K562 (cell line): ENCODE data around the gene FRA10AC1. TPM values are rescaled to one million over a fixed set of nuclear protein-coding genes. Genes with fewer than 3 reads are reported as not detected.

Experiments
- ATAC-seq: fragments of 200-7000 bp; cut with Tn5 transposase; 3 replicates; pipeline ENCODE4 v1.9.1; 2020; ENCODE audit warnings: moderate library complexity
- BruUV-seq: library from RNA; stranded (reverse); fragments of 400-500 nt; replicated peaks from 2 replicates; lab custom pipeline; 2021; lab: Mats Ljungman, UMichigan
- CTCF ChIA-PET: fragments of 300-600 bp; formaldehyde crosslinking; extraction: SDS; loops from one replicate; lab custom pipeline; 2021; ENCODE audit warnings: low intra/inter-chr PET ratio; lab: Yijun Ruan, JAX
- POLR2A ChIA-PET: fragments of 300-600, 350-650 bp; sonication (Branson Sonifier 250); formaldehyde crosslinking; extraction: SDS; loops from one replicate; lab custom pipeline; 2021; ENCODE audit warnings: antibody characterized with exemption, inconsistent platforms; lab: Yijun Ruan, JAX
- DNase-seq, 4 experiments: peaks; one replicate each; pipeline versions ENCODE4 v3.0.0 to v3.0.0-alpha.2; 2011 to 2018; ENCODE audit warnings: low spot score in 3 of 4, mixed read lengths in 3 of 4; ENCODE audit errors: extremely low read depth in 1 of 4
- FAIRE-seq: peaks from 2 replicates; lab custom pipeline; 2011; peaks lifted over from hg19 to GRCh38; lab: Jason Lieb, UNC
- H2AFZ ChIP-seq: 2 replicates; pipeline ENCODE4 v1.6.0; 2011; ENCODE audit warnings: low read depth, low read length, control low read depth, inconsistent platforms
- H3K27ac ChIP-seq: fragments of 200-600 bp; 3 replicates; pipeline ENCODE4 v1.8.0; 2011; ENCODE audit warnings: low read depth, mild to moderate bottlenecking, control low read depth, inconsistent platforms, low read length, moderate library complexity, mixed read lengths; ENCODE audit errors: extremely low read depth
- H3K27me3 ChIP-seq, 2 experiments: fragments of 300-600 bp in 1 of 2; 2 replicates in 1 of 2; 3 replicates in 1 of 2; pipeline versions ENCODE4 v1.6.0 to v1.8.0; 2011; ENCODE audit warnings: inconsistent platforms in 2 of 2, low read length in 2 of 2, mild to moderate bottlenecking in 1 of 2, mixed read lengths in 1 of 2, moderate library complexity in 1 of 2; ENCODE audit not compliant: control insufficient read depth in 2 of 2, insufficient read depth in 2 of 2
- H3K36me3 ChIP-seq: fragments of 300-600 bp; 3 replicates; pipeline ENCODE4 v1.8.0; 2011; ENCODE audit warnings: mild to moderate bottlenecking, low read length, inconsistent platforms; ENCODE audit not compliant: control insufficient read depth, insufficient read depth
- H3K4me1 ChIP-seq, 2 experiments: fragments of 200-600 bp in 1 of 2; replicated peaks in 1 of 2; 2 replicates in 1 of 2; 3 replicates in 1 of 2; pipeline versions ENCODE4 v1.5.1 to v1.8.0; 2011; ENCODE audit warnings: inconsistent platforms in 2 of 2, low read length in 2 of 2, mild to moderate bottlenecking in 1 of 2, mixed read lengths in 1 of 2, moderate library complexity in 1 of 2; ENCODE audit not compliant: control insufficient read depth in 2 of 2, insufficient read depth in 2 of 2
- H3K4me2 ChIP-seq: 2 replicates; pipeline ENCODE4 v1.6.1; 2011; ENCODE audit warnings: low read length, control low read depth, inconsistent platforms, mixed read lengths; ENCODE audit not compliant: insufficient read depth
- H3K4me3 ChIP-seq: fragments of 200-600 bp; sonication (generic), shearing (Covaris generic); 2 replicates; pipeline ENCODE4 v1.5.1; 2016; ENCODE audit warnings: control low read depth, inconsistent platforms
- H3K79me2 ChIP-seq: fragments of 200-600 bp; 3 replicates; pipeline ENCODE4 v1.8.0; 2011; ENCODE audit warnings: low read length, inconsistent platforms; ENCODE audit not compliant: control insufficient read depth, insufficient read depth
- H3K9ac ChIP-seq, 2 experiments: 2 replicates each; pipeline versions ENCODE4 v1.6.0 to v1.6.1; 2011; ENCODE audit warnings: low read depth in 2 of 2, low read length in 2 of 2, control low read depth in 1 of 2, inconsistent platforms in 1 of 2, mild to moderate bottlenecking in 1 of 2, mixed read lengths in 1 of 2; ENCODE audit not compliant: insufficient read depth in 1 of 2
- H3K9me1 ChIP-seq: one replicate; pipeline ENCODE4 v1.6.0; 2011; ENCODE audit warnings: inconsistent platforms, mild to moderate bottlenecking, low read length, moderate library complexity; ENCODE audit not compliant: control insufficient read depth, insufficient read depth
- H3K9me3 ChIP-seq: replicated peaks from 2 replicates; pipeline ENCODE4 v1.5.1; 2011; ENCODE audit warnings: low read depth, low read length, inconsistent platforms; ENCODE audit not compliant: control insufficient read depth, insufficient read depth
- H4K20me1 ChIP-seq: replicated peaks from 2 replicates; pipeline ENCODE4 v1.6.1; 2011; ENCODE audit warnings: low read length, inconsistent platforms, mixed read lengths; ENCODE audit not compliant: control insufficient read depth, insufficient read depth
- CBX5 ChIP-seq: IDR thresholded peaks from 2 replicates; pipeline ENCODE4 v1.6.1; 2014; ENCODE audit warnings: low read depth, borderline replicate concordance
- FUS ChIP-seq: fragments of 200-400 bp; formaldehyde crosslinking; optimal IDR thresholded peaks from 2 replicates; pipeline ENCODE3; 2017; ENCODE audit warnings: low read depth, low read length
- HCFC1 ChIP-seq: IDR thresholded peaks from 2 replicates; pipeline ENCODE4 v1.6.1; 2012; ENCODE audit warnings: low read depth, low read length, improper control_type of control experiment
- L3MBTL2 ChIP-seq: fragments of 450-650 bp; IDR thresholded peaks from 2 replicates; pipeline ENCODE4 v1.6.1; 2016; ENCODE audit warnings: mild to moderate bottlenecking, moderate library complexity
- MTA3 ChIP-seq: fragments of 450-650 bp; formaldehyde crosslinking; IDR thresholded peaks from 2 replicates; pipeline ENCODE4 v1.6.1; 2017; ENCODE audit warnings: mild to moderate bottlenecking, borderline replicate concordance
- NELFE ChIP-seq: IDR thresholded peaks from 2 replicates; pipeline ENCODE4 v1.6.1; 2011; ENCODE audit warnings: mild to moderate bottlenecking; ENCODE audit not compliant: insufficient read depth, insufficient read length
- NFE2 ChIP-seq: IDR thresholded peaks from 2 replicates; pipeline ENCODE4 v1.6.1; 2014; ENCODE audit warnings: antibody characterized with exemption, low read depth
- POLR2B ChIP-seq: fragments of 450-650 bp; IDR thresholded peaks from 2 replicates; pipeline ENCODE4 v1.6.1; 2018; ENCODE audit warnings: low read depth; ENCODE audit not compliant: partially characterized antibody
- RFX1 ChIP-seq: fragments of 450-650 bp; IDR thresholded peaks from 2 replicates; pipeline ENCODE4 v1.6.1; 2016; ENCODE audit warnings: mild to moderate bottlenecking, moderate library complexity
- RUNX1 ChIP-seq: sonication (generic); IDR thresholded peaks from 2 replicates; pipeline ENCODE4 v1.6.1; 2016; ENCODE audit warnings: antibody characterized with exemption, low read depth
- SMAD2 ChIP-seq: fragments of 150-350 bp; IDR thresholded peaks from 2 replicates; pipeline ENCODE4 v1.6.1; 2014; ENCODE audit warnings: low read depth, mild to moderate bottlenecking, low read length
- SP2 ChIP-seq: IDR thresholded peaks from 2 replicates; pipeline ENCODE4 v1.6.1; 2011; ENCODE audit warnings: mild to moderate bottlenecking, low read depth, low read length, moderate library complexity; ENCODE audit not compliant: poor library complexity, severe bottlenecking; ENCODE audit errors: extremely low read depth
- SUPT5H ChIP-seq: fragments of 450-650 bp; IDR thresholded peaks from 2 replicates; pipeline ENCODE4 v1.6.1; 2016
- TBP ChIP-seq: optimal IDR thresholded peaks from 2 replicates; pipeline ENCODE3; 2011; ENCODE audit warnings: low read depth, low read length, improper control_type of control experiment
- ZNF717 ChIP-seq: fragments of 250-450 bp; sonication (Bioruptor Pico); IDR thresholded peaks from 2 replicates; pipeline ENCODE4 v1.5.0; 2021
- WGBS: fragments of 100-300 bp; shearing (Covaris generic); methylation state at CpG from one replicate; pipeline ENCODE4 v1.1.6; 2016; ENCODE audit warnings: low coverage, mixed read lengths; ENCODE audit not compliant: insufficient coverage; ENCODE audit errors: missing lambda C conversion rate; 5-methylcytosine and 5-hydroxymethylcytosine counted together
- in situ Hi-C: fragments of 300-500 bp; cut with MboI; formaldehyde crosslinking; loops from 4 replicates; pipeline ENCODE4 v1.15.0; 2018; ENCODE audit warnings: inconsistent platforms, mixed read lengths
- intact Hi-C: fragments of 100-400 bp; cut with micrococcal nuclease; formaldehyde crosslinking; loops from 2 replicates; pipeline ENCODE4 v1.14.2; 2022
- polyA plus RNA-seq, 8 experiments: library from polyadenylated mRNA; depleted of rRNA in 4 of 8; stranded (reverse) in 5 of 8; unstranded in 3 of 8; fragments of >200 nt; fragmentation: Nextera tagmentation in 2 of 8; fragmentation: Illumina TruSeq in 1 of 8; extraction: Ambion mirVana in 2 of 8; extraction: Trizol in 1 of 8; gene quantifications; 2 replicates each; pipeline versions ENCODE4 v1.2.1 to v1.2.3, GENCODE V29; 2011 to 2014; ENCODE audit warnings: inconsistent platforms in 1 of 8, missing spikeins in 1 of 8
- total RNA-seq, 7 experiments: library from RNA; depleted of rRNA in 6 of 7; stranded (reverse); fragments of >200 nt in 6 of 7; fragmentation: Illumina TruSeq in 2 of 7; extraction: Trizol in 2 of 7; gene quantifications; 2 replicates each; pipeline versions ENCODE4 v1.2.1 to v1.2.3, GENCODE V29; 2011 to 2021; ENCODE audit warnings: low replicate concordance in 1 of 7
- TF ChIP-seq, protein P1 (sequence below): fragments of 200-400 bp; formaldehyde crosslinking; IDR thresholded peaks from 2 replicates; pipeline ENCODE4 v1.6.1; 2017; ENCODE audit warnings: mild to moderate bottlenecking, low read depth, low read length, moderate library complexity
- TF ChIP-seq, protein P2 (sequence below): sonication (generic); formaldehyde crosslinking; IDR thresholded peaks from 2 replicates; pipeline ENCODE4 v1.9.0; 2022; ENCODE audit warnings: mild to moderate bottlenecking, missing genetic modification reagents
- TF ChIP-seq, protein P3 (sequence below): sonication (generic); formaldehyde crosslinking; IDR thresholded peaks from 2 replicates; pipeline ENCODE4 v1.8.0; 2022; ENCODE audit warnings: missing genetic modification reagents, mild to moderate bottlenecking, borderline replicate concordance

FRA10AC1 gene
- total and polyA plus RNA-seq, 9 of the 15 experiments (the other 6 are each of a cell fraction or from before 2014, with no cell fraction given): 4.4 to 11.8 (median 8.0) TPM

DNA sequence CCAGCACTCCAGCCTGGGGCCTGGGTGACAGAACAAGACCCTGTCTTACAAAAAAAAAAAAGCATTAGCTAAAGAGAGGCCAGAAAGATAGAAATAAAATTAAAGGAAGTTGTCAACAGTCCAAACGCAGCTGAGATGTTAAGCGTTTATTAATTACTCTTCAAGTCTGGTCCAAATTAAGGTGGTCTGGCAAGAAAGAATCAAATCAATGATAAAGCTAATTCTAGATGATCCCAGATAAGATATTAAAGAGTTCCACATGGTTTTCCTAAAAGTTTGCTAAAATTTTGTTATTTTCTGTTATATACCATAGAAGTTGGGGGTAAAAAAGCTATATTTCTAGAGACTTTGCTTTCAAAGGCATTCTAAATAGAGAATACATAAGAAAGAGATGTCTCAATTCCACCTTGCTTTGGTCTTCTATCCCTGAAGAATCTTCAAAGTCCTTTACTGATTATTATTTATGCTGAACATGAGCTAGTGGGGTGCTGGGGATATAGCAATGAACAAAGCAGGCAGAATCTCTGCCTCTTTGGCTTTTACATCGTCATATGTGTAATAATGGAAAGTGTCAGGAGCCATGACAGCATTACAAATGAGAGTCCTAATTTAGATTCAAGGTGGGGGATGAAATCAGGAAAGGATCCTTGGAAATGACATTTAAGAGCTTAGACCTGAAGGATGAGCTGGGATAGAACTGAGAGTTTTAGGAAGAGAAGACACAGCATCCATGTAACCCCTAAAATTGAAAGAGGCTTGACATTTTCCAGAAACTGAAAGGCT is 23.4 kb downstream of the FRA10AC1 start (continued):
- TF ChIP-seq ZNF717 (no peak), POLR2B (no peak), L3MBTL2 (no peak), NFE2 (no peak), SUPT5H (no peak), RUNX1 (no peak)
- TF ChIP-seq, protein P1, sequence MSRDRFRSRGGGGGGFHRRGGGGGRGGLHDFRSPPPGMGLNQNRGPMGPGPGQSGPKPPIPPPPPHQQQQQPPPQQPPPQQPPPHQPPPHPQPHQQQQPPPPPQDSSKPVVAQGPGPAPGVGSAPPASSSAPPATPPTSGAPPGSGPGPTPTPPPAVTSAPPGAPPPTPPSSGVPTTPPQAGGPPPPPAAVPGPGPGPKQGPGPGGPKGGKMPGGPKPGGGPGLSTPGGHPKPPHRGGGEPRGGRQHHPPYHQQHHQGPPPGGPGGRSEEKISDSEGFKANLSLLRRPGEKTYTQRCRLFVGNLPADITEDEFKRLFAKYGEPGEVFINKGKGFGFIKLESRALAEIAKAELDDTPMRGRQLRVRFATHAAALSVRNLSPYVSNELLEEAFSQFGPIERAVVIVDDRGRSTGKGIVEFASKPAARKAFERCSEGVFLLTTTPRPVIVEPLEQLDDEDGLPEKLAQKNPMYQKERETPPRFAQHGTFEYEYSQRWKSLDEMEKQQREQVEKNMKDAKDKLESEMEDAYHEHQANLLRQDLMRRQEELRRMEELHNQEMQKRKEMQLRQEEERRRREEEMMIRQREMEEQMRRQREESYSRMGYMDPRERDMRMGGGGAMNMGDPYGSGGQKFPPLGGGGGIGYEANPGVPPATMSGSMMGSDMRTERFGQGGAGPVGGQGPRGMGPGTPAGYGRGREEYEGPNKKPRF: no peak

DNA sequence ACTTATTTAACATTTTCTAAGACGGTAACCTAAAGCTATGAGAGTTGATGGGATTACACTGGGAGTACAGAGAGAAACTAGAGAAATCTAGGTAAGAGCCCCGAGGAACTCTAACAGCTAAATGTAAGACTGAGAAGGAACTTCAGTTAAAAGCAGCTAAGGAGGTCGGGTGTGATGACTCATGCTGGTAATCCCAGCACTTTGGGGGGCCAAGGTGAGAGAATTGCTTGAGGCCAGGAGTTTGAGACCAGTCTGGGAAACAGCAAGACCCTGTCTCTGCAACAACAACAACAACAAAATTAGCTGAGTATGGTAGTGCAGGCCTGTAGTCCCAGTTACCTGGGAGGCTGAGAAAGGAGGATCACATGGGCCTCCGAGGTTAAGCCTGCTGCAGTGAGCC is 24.0 kb downstream of the FRA10AC1 start:
- no peak overlapping the region for H3K27ac ChIP-seq
- WGBS: 74% methylated on average over 4 of the region's 4 CpGs
- CTCF ChIA-PET: no interaction called here
- no peak overlapping the region for H3K4me3 ChIP-seq
- H4K20me1 ChIP-seq: no peaks in the 10 kb centered on the region
- POLR2A ChIA-PET: interaction anchor here (0.6 kb wide), 1 partner anchor 120 kb away, joined by 3 read pairs; no protein-coding TSS in a partner anchor
- no peak for FAIRE-seq
- no peaks in the 10 kb centered on the region for H3K4me1 ChIP-seq
- no peaks in the 10 kb centered on the region for H3K9me1 ChIP-seq
- ATAC-seq: no peak
- H3K4me2 ChIP-seq: no peak overlapping the region
- no peaks in the 10 kb centered on the region for H3K27me3 ChIP-seq
- no peak overlapping the region for H2AFZ ChIP-seq
- no TSS peak for BruUV-seq
- intact Hi-C loops: loop anchor here (10.0 kb wide), 1 partner anchor 304 kb away; no protein-coding TSS in a partner anchor
- in situ Hi-C loops: no loop called here
- peaks cover 12% of the 10 kb centered on the region; the same call in 2 of the 3 replicates for H3K36me3 ChIP-seq
- H3K79me2 ChIP-seq: no peaks in the 10 kb centered on the region
- no peak overlapping the region for H3K9ac ChIP-seq
- no peaks in the 10 kb centered on the region for H3K9me3 ChIP-seq
- DNase-seq: no peak
- no peak for TF ChIP-seq HCFC1
- TF ChIP-seq FUS: no peak
- no peak for TF ChIP-seq MTA3
- TF ChIP-seq, protein P2, sequence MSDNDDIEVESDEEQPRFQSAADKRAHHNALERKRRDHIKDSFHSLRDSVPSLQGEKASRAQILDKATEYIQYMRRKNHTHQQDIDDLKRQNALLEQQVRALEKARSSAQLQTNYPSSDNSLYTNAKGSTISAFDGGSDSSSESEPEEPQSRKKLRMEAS (CRISPR knock-in tag): no peak
- TF ChIP-seq SP2: no peak
- TF ChIP-seq, protein P3, sequence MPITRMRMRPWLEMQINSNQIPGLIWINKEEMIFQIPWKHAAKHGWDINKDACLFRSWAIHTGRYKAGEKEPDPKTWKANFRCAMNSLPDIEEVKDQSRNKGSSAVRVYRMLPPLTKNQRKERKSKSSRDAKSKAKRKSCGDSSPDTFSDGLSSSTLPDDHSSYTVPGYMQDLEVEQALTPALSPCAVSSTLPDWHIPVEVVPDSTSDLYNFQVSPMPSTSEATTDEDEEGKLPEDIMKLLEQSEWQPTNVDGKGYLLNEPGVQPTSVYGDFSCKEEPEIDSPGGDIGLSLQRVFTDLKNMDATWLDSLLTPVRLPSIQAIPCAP (CRISPR knock-in tag): no peak
- TF ChIP-seq SMAD2: no peak
- no peak for TF ChIP-seq NELFE
- TF ChIP-seq CBX5: no peak
- no peak for TF ChIP-seq TBP
- no peak for TF ChIP-seq RFX1
